Activated CD8-positive, alpha-beta memory T cell treated with anti-CD3 and anti-CD28 coated beads, Interleukin-2, amount 50 U/mL, for 24 hours (primary cell): ENCODE results near the gene MCM10.
"Not testable (repeated sequence)": the region's sequence is repeated elsewhere in the genome, so short reads cannot be mapped to it uniquely, and the experiment has no call there.

Experiments
- DNase-seq: peaks from one replicate; pipeline ENCODE4 v3.0.0-alpha.2; 2020; ENCODE audit errors: extremely low read depth

Gene MCM10

GRCh38 chr10:13221572-13221971, 60.2 kb downstream of the MCM10 start:
- no peak for DNase-seq

- DNase-seq, result no peak
Measured at GRCh38 chr10:13222151-13222550, 60.8 kb downstream of the MCM10 start.

GRCh38 chr10:13222566-13222965, 61.2 kb downstream of the MCM10 start:
- no peak for DNase-seq

GRCh38 chr10:13223241-13223640, 61.9 kb downstream of the MCM10 start:
- DNase-seq, result no peak

- no peak for DNase-seq
Measured at GRCh38 chr10:13224210-13224995, 63.0 kb downstream of the MCM10 start.

GRCh38 chr10:13225601-13226000, 64.2 kb downstream of the MCM10 start:
- DNase-seq, result no peak

- no peak for DNase-seq
Measured at GRCh38 chr10:13227031-13227430, 65.7 kb downstream of the MCM10 start.

GRCh38 chr10:13231190-13231589, 69.8 kb downstream of the MCM10 start:
- no peak for DNase-seq

GRCh38 chr10:13231808-13232207, 70.5 kb downstream of the MCM10 start:
- DNase-seq, result no peak

- no peak for DNase-seq
Measured at GRCh38 chr10:13233358-13233757, 72.0 kb downstream of the MCM10 start.

GRCh38 chr10:13234172-13234571, 72.8 kb downstream of the MCM10 start, which contains the start of gene UCMA:
Gene UCMA, minus strand, starts transcription at chr10:13234374. Its CDS starts 116 bp downstream, at chr10:13234258.
- no peak for DNase-seq

GRCh38 chr10:13234736-13235135, 73.4 kb downstream of the MCM10 start:
- DNase-seq, result not testable (repeated sequence)

GRCh38 chr10:13236638-13237037, 75.3 kb downstream of the MCM10 start:
- no peak for DNase-seq

GRCh38 chr10:13238271-13239077, 77.1 kb downstream of the MCM10 start:
- DNase-seq, result no peak

GRCh38 chr10:13239923-13240322, 78.6 kb downstream of the MCM10 start:
- no peak for DNase-seq

GRCh38 chr10:13241613-13242012, 80.3 kb downstream of the MCM10 start:
- DNase-seq, result no peak

GRCh38 chr10:13242260-13242659, 80.9 kb downstream of the MCM10 start:
- not testable (repeated sequence) for DNase-seq

- no peak for DNase-seq
Measured at GRCh38 chr10:13247246-13247645, 85.9 kb downstream of the MCM10 start.

- DNase-seq, result no peak
Measured at GRCh38 chr10:13247784-13248183, 86.4 kb downstream of the MCM10 start.

GRCh38 chr10:13253726-13254125, 92.4 kb downstream of the MCM10 start:
- DNase-seq, result no peak

GRCh38 chr10:13256627-13257026, 95.3 kb downstream of the MCM10 start:
- DNase-seq, result no peak

GRCh38 chr10:13257621-13258140, 96.3 kb downstream of the MCM10 start:
- DNase-seq, result no peak
